DMS153 treated with DMSO at 0.1 percent for 48 hours (cell line): Measurements from ENCODE around the gene GUK1.
"Not testable (repeated sequence)": the region's sequence is repeated elsewhere in the genome, so short reads cannot be mapped to it uniquely, and the experiment has no call there.

ENCODE experiments used
- DNase-seq: peaks from one replicate; lab custom pipeline; 2025; ENCODE audit not compliant: unreplicated experiment; lab: John Stamatoyannopoulos, UW

The GUK1 gene

DNA sequence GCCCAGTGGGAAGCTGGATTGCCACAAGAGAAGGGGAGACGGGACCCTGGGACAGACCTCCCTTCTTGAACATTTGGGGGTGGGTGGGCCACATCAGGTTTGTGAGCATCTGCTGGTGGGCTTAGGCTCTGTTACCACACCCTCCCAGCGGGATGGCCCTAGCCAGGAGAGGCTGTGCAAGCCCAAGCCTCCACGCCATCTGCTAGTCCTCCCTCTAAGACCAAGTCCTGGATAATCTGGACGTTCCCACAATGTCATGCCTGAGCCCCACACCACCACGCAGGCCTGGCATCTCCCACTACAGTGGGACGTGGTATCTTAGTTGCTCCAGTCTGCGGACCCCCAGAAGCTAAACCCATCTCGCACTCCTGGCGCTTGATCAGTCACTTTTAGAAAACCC is 21.8 kb downstream of the GUK1 start:
- no peak for DNase-seq

DNA sequence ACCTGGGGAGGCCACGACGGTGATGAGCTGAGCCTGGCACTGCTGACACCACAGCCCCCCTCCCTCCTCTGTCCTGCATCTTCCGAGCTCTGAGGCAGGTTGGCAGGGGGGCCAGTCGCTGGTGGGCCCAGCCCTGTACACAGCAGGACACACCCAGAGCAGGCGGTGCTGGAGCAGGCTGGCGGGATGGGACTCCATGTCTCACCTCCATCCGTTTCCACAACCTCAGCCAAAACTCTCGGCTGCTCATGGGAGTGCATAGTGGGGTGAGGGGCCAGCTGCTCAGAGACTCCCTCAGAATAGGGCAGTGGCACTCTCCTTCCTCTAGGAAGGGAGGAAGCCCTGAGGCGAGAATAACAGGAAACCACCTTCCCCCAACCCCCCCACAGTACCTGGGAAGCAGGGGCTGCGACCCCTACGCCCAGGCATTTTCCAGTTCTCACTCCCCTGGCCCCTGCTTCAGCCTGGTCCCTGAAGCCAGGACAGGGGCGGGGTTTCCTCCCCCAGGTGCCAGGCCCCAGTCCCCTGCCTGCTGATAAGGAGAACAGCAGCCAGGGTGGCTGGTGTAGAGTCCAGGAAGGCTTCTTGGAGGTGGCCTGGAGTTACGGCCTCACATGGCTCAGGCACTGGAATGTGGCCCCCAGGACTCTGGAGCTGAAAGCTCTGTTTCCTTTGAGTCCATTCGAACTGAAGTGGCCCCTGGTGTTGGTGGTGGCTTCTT is 22.4 kb downstream of the GUK1 start:
- DNase-seq = no peak

DNA sequence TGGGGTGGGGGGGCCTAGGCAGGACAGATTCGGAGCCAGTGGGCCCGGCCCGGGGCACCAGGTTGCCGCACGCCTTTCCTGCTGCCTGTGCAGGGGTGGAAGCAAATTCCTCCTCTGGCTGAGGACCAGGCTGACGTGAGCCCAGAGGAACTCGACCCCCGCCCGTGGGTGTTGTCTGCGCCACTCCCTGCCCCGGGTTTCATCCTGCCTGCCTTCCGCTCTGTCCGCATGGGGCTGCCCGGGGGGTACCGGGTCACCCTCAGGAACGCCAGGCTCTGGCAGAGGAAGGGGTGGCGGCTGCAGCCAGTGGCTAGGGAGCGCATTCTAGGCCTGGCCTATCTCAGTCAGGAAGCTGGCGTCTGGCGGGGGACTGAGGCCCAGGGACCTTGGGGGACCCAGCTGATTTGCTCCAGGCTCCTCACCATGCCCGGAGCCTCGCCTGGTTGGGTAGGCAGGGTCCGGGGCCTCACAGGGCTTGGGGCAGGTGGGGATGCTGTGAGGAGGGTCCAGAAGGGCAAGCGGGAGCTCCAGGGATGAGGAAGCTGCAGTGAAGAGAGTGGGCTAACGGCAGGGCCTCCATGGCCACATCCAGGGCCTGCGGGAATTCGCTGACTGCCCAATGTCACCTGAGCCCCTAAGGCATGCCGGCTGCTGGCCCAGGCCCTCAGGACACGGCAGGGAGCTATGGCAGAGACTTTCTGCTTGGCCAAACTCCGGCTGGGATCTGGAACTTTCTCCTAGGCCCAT is 23.1 kb downstream of the GUK1 start:
- no peak for DNase-seq

DNA sequence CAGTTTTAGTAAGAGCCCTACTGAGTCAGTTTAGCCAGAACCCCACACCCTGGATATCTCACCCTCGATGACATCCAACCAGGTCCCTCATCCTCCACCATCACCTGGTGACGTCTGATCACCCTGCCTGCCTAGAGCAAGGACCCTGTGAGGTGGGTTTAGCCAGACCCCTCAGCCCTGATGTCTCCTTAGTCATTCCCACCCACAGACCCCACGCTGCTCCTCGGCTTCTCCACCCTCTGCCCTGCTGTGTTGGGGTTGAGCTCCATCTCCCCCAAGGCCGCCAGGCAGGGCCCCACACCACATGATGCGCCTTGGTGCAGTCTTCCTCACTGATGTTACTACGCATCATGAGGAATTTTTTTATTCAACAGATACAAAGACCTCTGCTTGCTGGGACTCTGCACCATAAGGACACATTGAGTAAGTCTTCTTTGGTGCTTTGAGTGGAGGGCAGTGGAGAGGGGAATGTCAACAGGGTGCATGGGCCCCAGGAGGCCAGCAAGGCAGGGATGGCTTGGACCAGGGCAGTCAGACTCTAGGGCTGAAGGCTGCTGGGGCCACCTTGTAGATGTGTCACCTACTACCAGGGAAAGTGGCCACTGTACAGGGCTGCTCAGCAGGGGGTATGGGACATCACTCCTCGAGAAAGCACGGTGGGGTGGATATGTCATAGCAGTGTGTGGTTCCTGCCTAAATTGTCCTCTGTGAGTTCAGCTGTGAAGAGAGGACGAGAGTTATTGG is 23.9 kb downstream of the GUK1 start:
- no peak for DNase-seq

DNA sequence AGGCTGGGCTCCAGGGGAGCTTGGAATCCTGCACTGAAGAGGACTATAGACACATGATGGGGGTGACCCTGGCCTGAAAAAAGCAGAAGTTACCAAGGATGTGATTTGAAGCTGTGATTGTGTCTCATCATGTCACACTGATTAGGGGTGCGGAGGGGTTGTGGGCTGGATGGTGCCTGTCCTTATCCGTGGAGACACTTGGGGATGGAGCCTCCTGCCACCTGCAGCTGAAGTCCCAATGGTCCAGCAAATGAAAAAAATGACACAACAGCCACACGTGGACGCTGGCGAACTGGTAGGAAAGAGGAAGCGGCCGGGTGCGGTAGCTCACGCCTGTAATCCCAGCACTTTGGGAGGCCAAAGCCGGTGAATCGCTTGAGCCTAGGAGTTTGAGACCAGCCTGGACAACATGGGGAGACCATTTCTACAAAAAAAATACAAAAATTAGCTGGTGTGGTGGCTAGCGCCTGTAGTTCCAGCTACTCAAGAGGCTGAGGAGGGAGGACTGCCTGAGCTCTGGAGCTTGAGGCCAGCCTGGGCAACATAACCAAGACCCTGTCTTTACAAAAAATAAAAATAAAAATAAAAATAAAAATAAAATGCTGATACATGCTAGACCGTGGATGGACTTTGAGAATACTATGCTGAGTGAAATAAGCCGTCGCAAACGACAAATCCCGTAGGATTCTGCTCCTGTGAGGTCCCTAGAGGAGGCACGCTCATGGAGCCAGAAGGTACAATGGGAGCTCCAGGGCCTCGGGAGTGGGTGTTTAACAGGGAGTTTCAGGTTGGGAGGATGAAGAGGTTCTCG is 24.7 kb downstream of the GUK1 start:
- no peak for DNase-seq

DNA sequence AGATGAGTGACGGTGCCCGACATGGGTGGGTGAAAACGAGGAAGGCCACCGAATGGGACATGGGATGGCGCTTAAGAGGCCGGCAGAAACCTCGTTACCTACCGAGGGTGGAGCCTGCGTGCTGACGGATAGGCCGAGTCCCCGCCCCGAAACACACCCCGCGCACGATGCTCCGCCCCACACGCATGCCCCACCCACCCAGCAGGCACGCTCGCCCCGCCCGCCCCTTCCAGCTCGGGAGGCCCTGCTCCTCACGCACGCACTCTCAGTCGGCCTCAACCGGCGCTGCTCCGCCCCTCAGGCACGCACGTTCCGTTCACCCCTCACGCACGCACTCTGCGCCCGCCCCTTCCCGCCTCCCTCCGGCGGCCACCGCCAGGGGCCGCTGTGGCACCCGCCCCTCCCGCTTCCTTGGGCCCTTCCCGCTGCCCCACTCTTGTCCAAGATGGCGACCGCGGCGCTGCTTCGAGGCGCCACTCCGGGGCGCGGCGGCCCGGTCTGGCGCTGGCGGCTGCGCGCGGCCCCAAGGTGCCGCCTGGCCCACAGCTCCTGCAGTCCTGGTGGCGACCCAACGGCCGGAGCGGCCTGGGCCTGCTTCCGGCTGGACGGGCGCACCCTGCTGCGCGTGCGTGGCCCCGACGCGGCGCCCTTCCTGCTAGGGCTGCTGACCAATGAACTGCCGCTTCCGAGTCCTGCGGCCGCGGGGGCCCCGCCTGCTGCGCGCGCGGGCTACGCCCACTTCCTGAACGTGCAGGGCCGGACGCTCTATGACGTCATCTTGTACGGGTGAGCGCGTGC is 25.5 kb downstream of the GUK1 start, which contains the start of gene IBA57:
IBA57 (plus strand) TSS at position 433 of the 798 bp plus-strand sequence; CDS start at position 446, 13 bp downstream.
- DNase-seq = peak; percentile 99

DNA sequence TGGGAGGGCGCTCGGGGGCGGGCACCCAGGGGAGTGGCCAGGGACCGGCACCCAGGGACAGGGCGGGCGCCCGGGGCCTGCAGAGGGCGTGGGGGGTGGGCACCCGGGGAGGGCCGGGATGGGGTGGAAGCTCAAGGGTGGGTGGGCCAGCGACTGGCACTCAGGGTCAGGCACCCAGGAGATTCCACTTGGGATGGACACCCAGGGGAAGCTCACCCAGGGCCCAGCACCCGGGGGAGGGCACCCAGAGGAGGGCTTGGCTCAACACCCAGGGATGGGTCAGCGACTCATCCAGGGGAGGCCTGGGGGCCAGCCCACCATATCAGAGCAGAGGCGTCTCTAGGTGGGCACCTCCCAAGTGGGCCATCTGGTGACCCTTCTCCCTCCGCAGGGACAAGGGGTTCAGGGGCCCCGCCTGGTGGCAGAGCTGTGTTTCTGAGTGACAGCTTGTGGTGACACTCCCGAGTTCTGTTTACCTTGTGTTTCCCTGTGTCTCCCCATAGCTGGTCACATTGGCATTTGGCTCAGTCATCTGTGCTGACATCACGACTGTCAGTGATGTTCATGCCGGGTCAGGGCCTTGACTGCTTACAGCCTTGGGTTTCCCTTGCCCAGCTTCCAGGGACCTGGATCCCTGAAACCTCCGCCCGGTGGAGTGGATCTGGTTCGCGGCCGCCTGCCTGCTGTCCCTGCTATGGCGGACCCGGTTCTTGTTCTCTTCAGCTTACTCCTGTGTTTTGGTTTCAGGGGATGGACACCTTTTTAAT is 26.3 kb downstream of the GUK1 start:
- DNase-seq = peak; percentile 44

DNA sequence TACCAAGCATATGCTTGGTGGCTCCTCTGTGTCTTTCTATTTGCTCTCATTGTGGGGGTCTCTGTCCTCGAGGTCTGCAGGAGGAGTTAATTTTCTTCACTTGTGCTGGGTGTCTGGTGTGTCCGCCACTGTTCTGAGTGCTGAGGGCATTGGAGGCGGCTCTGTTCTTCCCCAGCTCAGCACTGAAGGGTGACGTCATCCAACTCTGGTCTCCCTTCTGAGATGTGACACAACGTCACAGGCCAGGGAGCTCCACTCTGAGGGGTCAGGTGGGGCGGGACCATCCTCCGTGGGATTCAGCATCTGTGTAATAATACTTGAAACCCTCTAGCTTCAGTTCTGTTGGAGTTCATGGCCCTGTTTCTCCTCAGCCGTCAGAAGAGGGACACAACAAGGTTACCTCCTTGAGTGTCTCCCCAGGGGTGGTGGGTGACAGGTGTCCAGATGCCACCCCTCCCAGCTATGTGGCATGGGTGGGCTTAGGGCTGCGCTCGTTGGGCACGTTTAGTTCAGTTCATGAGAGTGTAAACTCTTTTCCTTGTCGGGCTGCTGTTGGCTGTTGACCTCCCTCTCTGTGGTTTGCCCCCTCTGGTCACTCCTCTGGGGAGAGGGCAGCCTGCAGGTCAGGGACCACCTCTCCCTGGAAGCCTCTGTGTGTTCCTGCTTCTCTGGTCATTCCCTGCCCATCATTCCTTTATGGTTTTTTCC is 28.6 kb downstream of the GUK1 start:
- no peak for DNase-seq

DNA sequence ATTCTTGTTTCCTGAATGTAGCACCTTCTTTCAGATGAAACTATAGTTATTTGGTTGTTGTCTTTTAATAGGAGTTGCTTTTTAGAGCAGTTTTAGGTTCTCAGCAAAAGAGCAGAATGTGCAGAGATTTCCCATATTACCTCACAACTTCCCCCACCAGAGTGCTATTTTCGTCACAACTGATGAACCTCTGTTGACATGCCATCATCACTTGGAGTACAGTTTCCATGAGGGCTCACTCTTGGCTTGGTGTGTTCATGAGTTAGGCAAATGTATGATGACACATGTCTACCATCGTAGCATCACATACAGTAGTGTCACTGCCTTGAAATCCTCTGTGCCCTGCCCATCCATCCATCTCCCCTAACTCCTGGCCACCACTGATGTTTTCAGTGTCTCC is 29.3 kb downstream of the GUK1 start:
- no peak for DNase-seq

DNA sequence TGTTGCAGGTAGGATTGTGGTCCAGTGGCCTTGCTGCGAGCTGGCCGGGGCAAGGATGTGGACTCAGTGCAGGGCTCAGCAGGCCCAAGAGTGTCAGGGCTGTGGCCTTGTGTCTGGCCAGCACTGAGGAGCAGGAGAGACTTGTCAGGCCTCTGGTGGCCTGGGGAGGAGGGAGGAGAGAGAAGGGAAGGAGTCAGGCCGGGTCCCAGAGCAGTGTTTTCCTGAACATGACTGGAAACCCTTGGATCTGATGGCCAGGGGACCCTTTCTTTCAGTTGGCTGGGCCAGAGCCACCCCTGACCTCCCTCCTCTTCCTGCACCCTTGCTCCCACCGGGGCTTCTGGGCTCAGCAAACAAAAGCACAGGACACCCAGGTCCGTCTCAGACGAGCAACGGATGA is 30.6 kb downstream of the GUK1 start:
- DNase-seq = no peak

DNA sequence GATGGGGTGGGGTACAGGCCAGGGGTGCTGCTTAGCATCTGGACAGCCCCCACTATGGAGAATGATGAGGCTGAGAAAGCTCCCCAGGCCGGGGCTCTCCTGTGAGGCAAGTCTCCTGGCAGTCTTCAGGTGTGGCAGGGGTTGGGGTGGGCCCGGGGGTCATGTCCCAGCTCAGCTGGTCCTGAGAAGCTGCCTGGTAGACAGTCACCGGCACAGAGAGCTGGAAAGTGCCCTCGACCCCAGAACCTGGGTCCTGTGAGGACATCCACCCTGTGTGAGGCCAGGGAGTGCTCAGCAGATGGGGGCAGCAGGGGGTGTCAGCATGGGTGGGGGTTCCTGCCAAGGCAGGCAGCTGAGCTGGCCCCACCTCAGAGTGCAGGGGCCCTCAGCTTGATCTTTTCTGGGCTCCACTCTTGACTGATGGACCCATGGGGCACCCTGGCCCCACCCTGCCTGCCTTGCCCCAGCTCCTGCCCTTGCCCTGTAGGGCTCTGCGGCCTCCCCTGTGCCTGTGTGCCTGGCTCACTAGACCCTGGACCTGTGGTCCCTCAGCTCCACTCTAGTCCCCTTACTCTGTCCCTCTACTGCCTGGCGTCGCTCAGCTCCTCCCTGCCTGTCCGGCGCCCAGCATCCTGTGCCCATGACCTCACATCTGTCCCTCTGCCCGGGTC is 31.3 kb downstream of the GUK1 start:
- no peak for DNase-seq

DNA sequence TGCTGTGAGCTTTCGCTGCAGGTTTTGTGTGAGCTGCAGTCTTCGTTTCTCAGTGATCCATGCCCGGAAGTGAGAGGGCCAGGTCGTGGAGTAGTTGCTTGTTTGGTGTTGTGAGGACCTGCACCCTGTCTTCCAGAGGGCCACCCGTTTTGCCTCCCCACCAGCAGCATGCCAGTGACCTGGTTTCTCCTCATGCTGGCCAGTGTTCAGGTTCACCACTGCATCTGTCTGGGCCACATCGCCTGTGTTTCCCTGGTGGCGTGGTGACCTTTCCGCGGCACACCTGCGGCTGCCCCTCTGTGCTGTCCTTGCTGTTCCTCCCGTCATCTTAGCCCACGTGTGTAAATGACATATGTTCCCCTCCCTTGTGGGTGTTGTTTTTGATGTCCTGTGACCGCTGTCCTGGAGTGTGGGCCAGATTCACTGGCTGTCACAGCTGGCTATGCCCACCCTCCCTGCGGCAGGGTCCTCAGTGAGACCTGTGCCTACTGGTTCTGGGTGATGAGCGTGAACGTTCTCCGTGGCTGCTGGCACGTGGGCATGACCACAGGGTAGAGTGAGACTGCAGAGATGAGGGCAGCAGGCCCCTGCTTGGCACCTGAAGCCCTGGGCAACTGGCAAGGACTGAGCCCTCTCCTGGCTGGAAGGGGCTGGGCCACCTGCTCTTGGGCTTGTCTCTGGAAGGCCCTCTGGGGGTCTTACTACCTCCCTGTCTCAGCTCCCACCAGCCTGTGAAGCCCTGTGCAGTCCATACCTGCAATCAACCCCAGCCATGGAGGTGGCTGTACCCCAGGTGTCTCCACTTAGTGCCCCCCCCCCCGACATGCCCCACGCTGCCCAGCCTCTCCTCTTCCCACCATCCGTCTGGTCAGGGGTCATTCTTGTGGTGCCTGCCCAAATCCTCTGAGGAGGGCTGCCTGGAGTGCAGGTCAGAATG is 32.8 kb downstream of the GUK1 start:
- DNase-seq = no peak

DNA sequence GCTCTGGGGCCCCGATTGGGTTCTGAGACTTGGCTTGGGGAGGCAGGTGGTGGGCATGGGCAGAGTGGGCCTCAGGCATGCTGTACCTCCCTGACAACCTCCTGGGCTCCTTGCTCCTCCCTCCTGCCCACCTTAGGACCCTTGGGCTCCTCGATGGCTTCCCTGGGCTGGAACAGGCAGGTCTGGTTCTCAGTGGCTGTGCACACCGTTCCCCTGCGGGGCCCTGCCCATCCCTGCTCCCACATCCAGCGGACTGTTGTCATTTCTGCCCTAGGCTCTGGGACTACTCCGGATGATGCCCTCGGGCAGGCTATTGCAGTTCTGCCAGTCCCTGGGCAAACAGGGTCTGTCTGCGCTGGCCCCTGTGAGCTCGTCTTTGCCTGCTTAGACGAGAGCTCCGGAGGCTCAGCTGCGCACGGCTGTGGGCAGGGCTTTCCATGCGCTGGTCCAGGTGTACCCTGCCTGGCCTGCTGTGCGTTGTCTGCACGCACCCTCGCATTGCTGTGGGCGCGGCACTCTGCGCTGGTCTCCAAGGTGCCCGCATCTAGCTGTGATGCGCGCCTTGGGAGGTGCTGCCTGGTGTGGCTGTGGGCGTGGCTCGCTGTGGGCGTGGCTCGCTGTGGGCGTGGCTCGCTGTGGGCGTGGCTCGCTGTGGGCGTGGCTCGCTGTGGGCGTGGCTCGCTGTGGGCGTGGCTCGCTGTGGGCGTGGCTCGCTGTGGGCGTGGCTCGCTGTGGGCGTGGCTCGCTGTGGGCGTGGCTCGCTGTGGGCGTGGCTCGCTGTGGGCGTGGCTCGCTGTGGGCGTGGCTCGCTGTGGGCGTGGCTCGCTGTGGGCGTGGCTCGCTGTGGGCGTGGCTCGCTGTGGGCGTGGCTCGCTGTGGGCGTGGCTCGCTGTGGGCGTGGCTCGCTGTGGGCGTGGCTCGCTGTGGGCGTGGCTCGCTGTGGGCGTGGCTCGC is 33.7 kb downstream of the GUK1 start:
- not testable (repeated sequence) for DNase-seq

DNA sequence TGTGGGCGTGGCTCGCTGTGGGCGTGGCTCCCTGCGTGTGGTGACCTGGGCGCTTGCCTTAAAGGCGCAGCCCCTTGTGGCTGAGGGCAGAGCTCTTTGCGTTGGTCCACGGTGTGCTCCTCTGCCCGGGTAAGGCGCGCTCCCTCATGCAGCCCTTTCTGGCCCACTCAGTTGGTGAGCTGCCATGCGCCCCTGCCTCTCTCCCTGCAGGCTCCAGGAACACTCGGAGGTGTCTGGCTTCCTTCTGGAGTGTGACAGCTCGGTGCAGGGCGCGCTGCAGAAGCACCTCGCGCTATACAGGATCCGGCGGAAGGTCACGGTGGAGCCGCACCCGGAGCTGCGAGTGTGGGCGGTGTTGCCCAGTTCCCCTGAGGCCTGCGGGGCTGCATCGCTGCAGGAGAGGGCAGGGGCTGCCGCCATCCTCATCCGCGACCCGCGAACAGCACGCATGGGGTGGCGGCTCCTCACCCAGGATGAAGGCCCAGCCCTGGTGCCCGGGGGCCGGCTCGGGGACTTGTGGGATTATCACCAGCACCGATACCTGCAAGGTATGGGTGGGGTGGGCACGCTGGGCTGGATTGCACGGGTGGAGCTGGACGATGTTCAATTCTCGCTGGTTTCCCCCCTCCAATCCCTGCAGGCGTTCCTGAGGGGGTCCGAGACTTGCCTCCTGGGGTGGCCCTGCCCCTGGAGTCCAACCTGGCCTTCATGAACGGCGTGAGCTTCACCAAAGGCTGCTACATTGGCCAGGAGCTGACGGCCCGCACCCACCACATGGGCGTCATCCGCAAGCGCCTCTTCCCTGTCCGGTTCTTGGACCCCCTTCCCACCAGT is 34.6 kb downstream of the GUK1 start:
- DNase-seq = no peak

DNA sequence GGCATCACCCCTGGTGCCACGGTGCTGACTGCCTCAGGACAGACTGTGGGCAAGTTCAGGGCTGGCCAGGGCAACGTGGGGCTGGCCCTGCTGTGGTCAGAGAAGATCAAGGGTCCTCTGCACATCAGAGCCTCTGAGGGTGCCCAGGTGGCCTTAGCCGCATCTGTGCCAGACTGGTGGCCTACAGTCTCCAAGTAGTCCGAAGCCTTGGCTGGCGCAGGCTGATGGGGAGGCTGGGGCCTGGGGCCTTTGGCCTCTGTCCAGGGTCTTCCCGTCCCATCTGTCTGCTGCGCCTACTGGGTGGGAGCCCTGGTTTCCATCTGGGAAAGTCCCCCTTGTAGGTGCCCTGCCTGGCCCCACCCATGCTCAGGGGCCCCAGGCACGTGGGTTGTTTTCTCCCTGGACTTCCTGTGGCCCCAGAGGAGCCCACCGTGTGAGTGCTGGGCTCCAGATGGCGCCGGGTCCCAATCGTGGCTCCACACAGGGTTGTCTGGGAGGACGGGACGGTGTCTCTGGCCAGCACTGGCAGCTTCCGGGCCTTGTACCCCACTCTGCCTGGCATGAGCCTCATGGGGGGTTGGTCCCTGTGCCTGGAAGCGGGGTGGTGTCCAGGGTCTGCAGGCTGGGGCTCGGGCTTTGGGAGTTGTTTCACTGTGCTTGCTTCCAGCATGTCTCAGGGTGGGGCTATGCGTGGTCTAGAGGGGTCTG is 35.4 kb downstream of the GUK1 start:
- DNase-seq = no peak
